HepG2 (cell line): ENCODE data around the gene NFATC4. TPM values are rescaled to one million over a fixed set of nuclear protein-coding genes. Genes with fewer than 3 reads are reported as not detected.

ENCODE experiments used
- CERS6 ChIP-seq: sonication (generic); formaldehyde crosslinking; IDR thresholded peaks from 2 replicates; pipeline ENCODE4 v1.5.0; 2020; ENCODE audit warnings: missing genetic modification reagents
- CHCHD3 ChIP-seq: sonication (generic); formaldehyde crosslinking; IDR thresholded peaks from 2 replicates; pipeline ENCODE4 v1.8.0; 2022; ENCODE audit warnings: mild to moderate bottlenecking, missing genetic modification reagents, moderate library complexity
- DZIP1 ChIP-seq: sonication (generic); formaldehyde crosslinking; IDR thresholded peaks from 2 replicates; pipeline ENCODE4 v1.5.0; 2020; ENCODE audit warnings: mild to moderate bottlenecking, missing genetic modification reagents
- FIP1L1 ChIP-seq: fragments of 200-400 bp; formaldehyde crosslinking; IDR thresholded peaks from 2 replicates; pipeline ENCODE4 v1.6.1; 2018; ENCODE audit warnings: low read depth, mild to moderate bottlenecking, low read length, moderate library complexity, borderline replicate concordance; ENCODE audit not compliant: insufficient read depth
- LRRFIP1 ChIP-seq: sonication (generic); formaldehyde crosslinking; conservative IDR thresholded peaks from 2 replicates; pipeline ENCODE4 v1.4.0; 2020; ENCODE audit warnings: missing genetic modification reagents
- TEF ChIP-seq: sonication (generic); formaldehyde crosslinking; IDR thresholded peaks from 2 replicates; pipeline ENCODE4 v1.5.0; 2020; ENCODE audit warnings: missing genetic modification reagents
- ZNF142 ChIP-seq: sonication (generic); formaldehyde crosslinking; IDR thresholded peaks from 2 replicates; pipeline ENCODE4 v1.4.0; 2020; ENCODE audit warnings: missing genetic modification reagents
- ZNF446 ChIP-seq: sonication (generic); formaldehyde crosslinking; IDR thresholded peaks from 2 replicates; pipeline ENCODE4 v1.5.0; 2020; ENCODE audit warnings: mild to moderate bottlenecking, missing genetic modification reagents
- ZNF605 ChIP-seq: sonication (generic); formaldehyde crosslinking; IDR thresholded peaks from 2 replicates; pipeline ENCODE4 v1.8.0; 2022; ENCODE audit warnings: mild to moderate bottlenecking, missing genetic modification reagents
- ZNF740 ChIP-seq: sonication (generic); formaldehyde crosslinking; IDR thresholded peaks from 2 replicates; pipeline ENCODE4 v1.4.0; 2020; ENCODE audit warnings: missing genetic modification reagents
- polyA plus RNA-seq, 8 experiments: library from polyadenylated mRNA; depleted of rRNA in 3 of 8; stranded (reverse) in 7 of 8; unstranded in 1 of 8; fragments of >200 nt; fragmentation: Illumina TruSeq in 4 of 8; extraction: Trizol in 4 of 8; gene quantifications; 2 replicates each; pipeline versions ENCODE4 v1.2.1 to v1.2.3, GENCODE V29; 2011 to 2016; ENCODE audit warnings: low read depth in 4 of 8, missing spikeins in 1 of 8, mixed read lengths in 1 of 8; ENCODE audit not compliant: insufficient read depth in 1 of 8
- total RNA-seq, 5 experiments: library from RNA; depleted of rRNA; stranded (reverse); fragments of >200 nt; fragmentation: Illumina TruSeq; extraction: Trizol; gene quantifications; 2 replicates each; pipeline ENCODE4 v1.2.3, GENCODE V29; 2016; ENCODE audit warnings: low read depth in 1 of 5

NFATC4 gene
- total and polyA plus RNA-seq, 2 of the 13 experiments (the other 11 are each of a cell fraction or from before 2014, with no cell fraction given): 0.04 to 0.15 TPM

- peak; percentile 61; the same call in 1 of the 2 replicates for TF ChIP-seq ZNF142 (CRISPR knock-in tag)
- TF ChIP-seq CERS6 (CRISPR knock-in tag): peak; percentile 59; the same call in 1 of the 2 replicates
- TF ChIP-seq CHCHD3 (CRISPR knock-in tag): 0 out of 2 replicates have a peak, but pooled peaks have one; percentile 19
- TF ChIP-seq LRRFIP1 (CRISPR knock-in tag): no peak
- no peak for TF ChIP-seq FIP1L1
- no peak for TF ChIP-seq ZNF446 (CRISPR knock-in tag)
- TF ChIP-seq DZIP1: no peak
- 0 out of 2 replicates have a peak, but pooled peaks have one; percentile 8 for TF ChIP-seq ZNF605 (CRISPR knock-in tag)
- TF ChIP-seq ZNF740: no peak
- no peak for TF ChIP-seq TEF (CRISPR knock-in tag)
Observed at GRCh38 chr14:24331731-24332267, 36.2 kb upstream of the NFATC4 start (continued).
